Measurements from ENCODE around the gene AMELX.

Gene AMELX

GRCh38 chrX:11293113-11293512, at the start of gene AMELX:
AMELX (plus strand) TSS chrX:11293413; CDS start chrX:11294789, 1,376 bp downstream.
- no peak for DNase-seq (ENCODE audit: low read depth in 3 of 3)

- no peak for DNase-seq (ENCODE audit: low read depth in 3 of 3)
Measured at GRCh38 chrX:11244636-11245035, 48.6 kb upstream of the AMELX start.

GRCh38 chrX:11254417-11255109, 38.6 kb upstream of the AMELX start:
- DNase-seq (ENCODE audit: low read depth in 3 of 3) = no peak

- no peak for DNase-seq (ENCODE audit: low read depth in 3 of 3)
Measured at GRCh38 chrX:11257290-11257689, 35.9 kb upstream of the AMELX start.

- no peak for DNase-seq (ENCODE audit: low read depth in 3 of 3)
Measured at GRCh38 chrX:11257711-11258110, 35.5 kb upstream of the AMELX start.

- no peak for DNase-seq (ENCODE audit: low read depth in 3 of 3)
Measured at GRCh38 chrX:11259437-11259836, 33.8 kb upstream of the AMELX start.

- no peak for DNase-seq (ENCODE audit: low read depth in 3 of 3)
Measured at GRCh38 chrX:11261260-11261659, 32.0 kb upstream of the AMELX start.

GRCh38 chrX:11264925-11265324, 28.3 kb upstream of the AMELX start:
- no peak for DNase-seq (ENCODE audit: low read depth in 3 of 3)

- DNase-seq (ENCODE audit: low read depth in 3 of 3) = no peak
Measured at GRCh38 chrX:11265352-11265751, 27.9 kb upstream of the AMELX start.

- DNase-seq (ENCODE audit: low read depth in 3 of 3) = no peak
Measured at GRCh38 chrX:11266573-11267003, 26.6 kb upstream of the AMELX start.

GRCh38 chrX:11267425-11267824, 25.8 kb upstream of the AMELX start:
- no peak for DNase-seq (ENCODE audit: low read depth in 3 of 3)

- no peak for DNase-seq (ENCODE audit: low read depth in 3 of 3)
Measured at GRCh38 chrX:11269006-11269405, 24.2 kb upstream of the AMELX start.

- no peak for DNase-seq (ENCODE audit: low read depth in 3 of 3)
Measured at GRCh38 chrX:11269996-11270395, 23.2 kb upstream of the AMELX start.

- no peak for DNase-seq (ENCODE audit: low read depth in 3 of 3)
Measured at GRCh38 chrX:11272290-11272689, 20.9 kb upstream of the AMELX start.

- DNase-seq (ENCODE audit: low read depth in 3 of 3) = no peak
Measured at GRCh38 chrX:11272863-11273262, 20.4 kb upstream of the AMELX start.

- no peak for DNase-seq (ENCODE audit: low read depth in 3 of 3)
Measured at GRCh38 chrX:11273544-11273943, 19.7 kb upstream of the AMELX start.

GRCh38 chrX:11282043-11282442, 11.2 kb upstream of the AMELX start:
- DNase-seq (ENCODE audit: low read depth in 3 of 3) = no peak

- DNase-seq (ENCODE audit: low read depth in 3 of 3) = no peak
Measured at GRCh38 chrX:11285651-11286050, 7.6 kb upstream of the AMELX start.

GRCh38 chrX:11287505-11287904, 5.7 kb upstream of the AMELX start:
- DNase-seq (ENCODE audit: low read depth in 3 of 3) = no peak

GRCh38 chrX:11290416-11291102, 2.7 kb upstream of the AMELX start:
- no peak for DNase-seq (ENCODE audit: low read depth in 3 of 3)

- no peak for DNase-seq (ENCODE audit: low read depth in 3 of 3)
Measured at GRCh38 chrX:11296051-11296450, 2.8 kb downstream of the AMELX start.

- no peak for DNase-seq (ENCODE audit: low read depth in 3 of 3)
Measured at GRCh38 chrX:11298600-11298999, 5.4 kb downstream of the AMELX start.

GRCh38 chrX:11304829-11305228, 11.6 kb downstream of the AMELX start:
- DNase-seq (ENCODE audit: low read depth in 3 of 3) = no peak

- DNase-seq (ENCODE audit: low read depth in 3 of 3) = no peak
Measured at GRCh38 chrX:11305641-11306040, 12.4 kb downstream of the AMELX start.
